ENCODE data around the gene REEP1.

REEP1 gene

GRCh38 chr2:86338778-86339295 lies 1.4 kb upstream of the REEP1 start:
- TF ChIP-seq TAF1 (IDR thresholded peaks at IDR 0.05; ENCODE audit: borderline replicate concordance, insufficient read depth, low read length) (no peak), FOXP2 (optimal IDR thresholded peaks at IDR 0.05; ENCODE audit: borderline replicate concordance, extremely low read depth, extremely low read length, insufficient read depth) (no peak), SIN3A (IDR thresholded peaks at IDR 0.05; ENCODE audit: borderline replicate concordance, insufficient read depth, low read length) (no peak)

- no peak for TF ChIP-seq POLR2AphosphoS5 (IDR thresholded peaks at IDR 0.05; ENCODE audit: low read depth, low read length)
- no peak for TF ChIP-seq TAF1 (IDR thresholded peaks at IDR 0.05; ENCODE audit: borderline replicate concordance, insufficient read depth, low read length)
- no peak for TF ChIP-seq REST (IDR thresholded peaks at IDR 0.05; ENCODE audit: insufficient read depth in 1 of 2, low read depth in 2 of 2, low read length in 2 of 2)
- no peak for TF ChIP-seq FOXP2 (optimal IDR thresholded peaks at IDR 0.05; ENCODE audit: borderline replicate concordance, extremely low read depth, extremely low read length, insufficient read depth)
- TF ChIP-seq SIN3A (IDR thresholded peaks at IDR 0.05; ENCODE audit: borderline replicate concordance, insufficient read depth, low read length): no peak
Observed at GRCh38 chr2:86336675-86337243, 667 bp downstream of the REEP1 start.

- no peak for TF ChIP-seq SIN3A (IDR thresholded peaks at IDR 0.05; ENCODE audit: borderline replicate concordance, insufficient read depth, low read length)
Observed at GRCh38 chr2:86335865-86336674, 1.4 kb downstream of the REEP1 start.

GRCh38 chr2:86333378-86333777 lies 4.0 kb downstream of the REEP1 start:
- no peak for TF ChIP-seq FOXP2 (optimal IDR thresholded peaks at IDR 0.05; ENCODE audit: borderline replicate concordance, extremely low read depth, extremely low read length, insufficient read depth)
- no peak for TF ChIP-seq POLR2AphosphoS5 (IDR thresholded peaks at IDR 0.05; ENCODE audit: low read depth, low read length)
- no peak for TF ChIP-seq SIN3A (IDR thresholded peaks at IDR 0.05; ENCODE audit: borderline replicate concordance, insufficient read depth, low read length)
- no peak for TF ChIP-seq TAF1 (IDR thresholded peaks at IDR 0.05; ENCODE audit: borderline replicate concordance, insufficient read depth, low read length)
- TF ChIP-seq REST (IDR thresholded peaks at IDR 0.05; ENCODE audit: insufficient read depth in 1 of 2, low read depth in 2 of 2, low read length in 2 of 2): no peak

GRCh38 chr2:86332654-86333053 lies 4.8 kb downstream of the REEP1 start:
- no peak for TF ChIP-seq TAF1 (IDR thresholded peaks at IDR 0.05; ENCODE audit: borderline replicate concordance, insufficient read depth, low read length)
- TF ChIP-seq REST (IDR thresholded peaks at IDR 0.05; ENCODE audit: insufficient read depth in 1 of 2, low read depth in 2 of 2, low read length in 2 of 2): no peak
- no peak for TF ChIP-seq SIN3A (IDR thresholded peaks at IDR 0.05; ENCODE audit: borderline replicate concordance, insufficient read depth, low read length)
- TF ChIP-seq FOXP2 (optimal IDR thresholded peaks at IDR 0.05; ENCODE audit: borderline replicate concordance, extremely low read depth, extremely low read length, insufficient read depth): no peak
- TF ChIP-seq POLR2AphosphoS5 (IDR thresholded peaks at IDR 0.05; ENCODE audit: low read depth, low read length): no peak

DNA sequence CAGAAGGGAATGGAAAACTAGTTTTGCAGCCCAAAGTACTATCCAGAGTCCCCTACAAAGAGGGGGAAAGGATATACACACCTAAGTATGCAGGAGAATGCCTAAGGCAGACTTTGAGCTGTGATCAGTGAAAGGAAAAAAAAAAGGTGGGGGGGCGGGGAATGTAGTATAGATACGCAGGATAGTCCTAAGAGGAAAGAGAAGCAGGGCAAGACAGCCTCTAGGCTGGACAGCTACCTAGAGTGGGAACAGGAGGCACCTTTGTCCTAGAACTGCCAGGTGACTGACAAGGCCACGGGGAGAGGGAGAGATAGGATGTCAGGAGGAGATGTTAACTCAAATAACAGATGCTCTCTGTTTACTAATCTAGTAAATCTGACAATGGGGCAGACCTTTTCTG lies 6.0 kb downstream of the REEP1 start:
- no peak for TF ChIP-seq SIN3A (IDR thresholded peaks at IDR 0.05; ENCODE audit: borderline replicate concordance, insufficient read depth, low read length)

Data from PFSK-1 (cell line).